H9 (cell line): ENCODE results near the gene MOB3B. TPM values are rescaled to one million over a fixed set of nuclear protein-coding genes. Genes with fewer than 3 reads are reported as not detected.

Experiments
- DNase-seq: peaks from one replicate; pipeline ENCODE4 v3.0.0-alpha.2; 2017
- H2AFZ ChIP-seq: one replicate; pipeline ENCODE4 v1.6.1; 2013; ENCODE audit warnings: mild to moderate bottlenecking, low read length, control low read depth, moderate library complexity
- H2AK5ac ChIP-seq: 2 replicates; pipeline ENCODE4 v1.6.1; 2013; ENCODE audit warnings: low read length, control low read depth, mixed read lengths; ENCODE audit not compliant: insufficient read length
- H2BK120ac ChIP-seq: one replicate; pipeline ENCODE4 v1.6.1; 2013; ENCODE audit warnings: low read depth, mild to moderate bottlenecking, low read length, control low read depth, inconsistent platforms; ENCODE audit not compliant: poor library complexity, severe bottlenecking
- H2BK12ac ChIP-seq: 2 replicates; pipeline ENCODE4 v1.6.1; 2013; ENCODE audit warnings: low read length, control low read depth, mixed read lengths, low read depth; ENCODE audit not compliant: insufficient read length
- H2BK15ac ChIP-seq: 2 replicates; pipeline ENCODE4 v1.6.1; 2013; ENCODE audit warnings: low read depth, low read length, control low read depth
- H2BK20ac ChIP-seq: one replicate; pipeline ENCODE4 v1.6.1; 2013; ENCODE audit warnings: low read depth, mild to moderate bottlenecking, low read length, control low read depth, inconsistent platforms; ENCODE audit not compliant: poor library complexity, severe bottlenecking
- H2BK5ac ChIP-seq: 2 replicates; pipeline ENCODE4 v1.6.1; 2013; ENCODE audit warnings: low read length, control low read depth, mixed read lengths; ENCODE audit not compliant: insufficient read length
- H3K14ac ChIP-seq: 2 replicates; pipeline ENCODE4 v1.6.1; 2013; ENCODE audit warnings: low read length, control low read depth; ENCODE audit not compliant: insufficient read depth
- H3K18ac ChIP-seq: 2 replicates; pipeline ENCODE4 v1.6.1; 2013; ENCODE audit warnings: low read depth, mild to moderate bottlenecking, mixed read lengths, low read length, control low read depth; ENCODE audit not compliant: insufficient read length
- H3K23ac ChIP-seq: 2 replicates; pipeline ENCODE4 v1.6.1; 2013; ENCODE audit warnings: low read length, control low read depth, mixed read lengths, low read depth; ENCODE audit not compliant: insufficient read length
- H3K23me2 ChIP-seq: 2 replicates; pipeline ENCODE4 v1.6.1; 2013; ENCODE audit warnings: low read depth, mild to moderate bottlenecking, mixed read lengths, low read length, control low read depth; ENCODE audit not compliant: insufficient read length, poor library complexity, severe bottlenecking
- H3K27ac ChIP-seq: 2 replicates; pipeline ENCODE4 v1.5.1; 2013; ENCODE audit warnings: low read length, control low read depth, mixed read lengths, low read depth; ENCODE audit not compliant: insufficient read length
- H3K27me3 ChIP-seq: 2 replicates; pipeline ENCODE4 v1.6.1; 2013; ENCODE audit warnings: low read length, control low read depth, inconsistent platforms; ENCODE audit not compliant: insufficient read depth
- H3K4ac ChIP-seq: 2 replicates; pipeline ENCODE4 v1.6.1; 2013; ENCODE audit warnings: low read depth, mild to moderate bottlenecking, control low read depth, inconsistent platforms, low read length, moderate library complexity
- H3K4me1 ChIP-seq: 2 replicates; pipeline ENCODE4 v1.6.1; 2013; ENCODE audit warnings: low read length, control low read depth, inconsistent platforms; ENCODE audit not compliant: insufficient read depth
- H3K4me2 ChIP-seq: 2 replicates; pipeline ENCODE4 v1.6.1; 2013; ENCODE audit warnings: low read length, control low read depth, mixed read lengths; ENCODE audit not compliant: insufficient read length, insufficient read depth
- H3K56ac ChIP-seq: 2 replicates; pipeline ENCODE4 v1.6.1; 2013; ENCODE audit warnings: low read depth, mild to moderate bottlenecking, mixed read lengths, low read length, control low read depth; ENCODE audit not compliant: insufficient read length
- H3K79me1 ChIP-seq: 2 replicates; pipeline ENCODE4 v1.6.1; 2013; ENCODE audit warnings: low read depth, mild to moderate bottlenecking, moderate library complexity, low read length, control low read depth, inconsistent platforms; ENCODE audit not compliant: insufficient read depth, poor library complexity, severe bottlenecking
- H3K79me2 ChIP-seq: 2 replicates; pipeline ENCODE4 v1.6.1; 2013; ENCODE audit warnings: low read length, control low read depth, inconsistent platforms; ENCODE audit not compliant: insufficient read depth
- H3K9ac ChIP-seq: 2 replicates; pipeline ENCODE4 v1.6.1; 2013; ENCODE audit warnings: low read length, control low read depth, mixed read lengths; ENCODE audit not compliant: insufficient read length; ENCODE audit errors: extremely low read depth
- H3K9me3 ChIP-seq: one replicate; pipeline ENCODE4 v1.6.1; 2013; ENCODE audit warnings: low read depth, low read length, inconsistent platforms; ENCODE audit not compliant: control insufficient read depth
- H3T11ph ChIP-seq: one replicate; pipeline ENCODE4 v1.6.1; 2013; ENCODE audit warnings: mild to moderate bottlenecking, low read length, control low read depth, inconsistent platforms
- H4K20me1 ChIP-seq: one replicate; pipeline ENCODE4 v1.6.1; 2013; ENCODE audit not compliant: control insufficient read depth, insufficient read length, insufficient read depth
- H4K5ac ChIP-seq: 2 replicates; pipeline ENCODE4 v1.6.1; 2013; ENCODE audit warnings: low read depth, mild to moderate bottlenecking, mixed read lengths, low read length, control low read depth; ENCODE audit not compliant: insufficient read length
- H4K8ac ChIP-seq: replicated peaks from 2 replicates; pipeline ENCODE4 v1.6.1; 2013; ENCODE audit warnings: low read length, control low read depth, mixed read lengths, low read depth; ENCODE audit not compliant: insufficient read length
- H4K91ac ChIP-seq: 2 replicates; pipeline ENCODE4 v1.6.1; 2013; ENCODE audit warnings: low read depth, mild to moderate bottlenecking, moderate library complexity, mixed read lengths, low read length, control low read depth; ENCODE audit not compliant: insufficient read length
- H3K27ac Mint-ChIP-seq, 3 experiments: 2 replicates in 2 of 3; 3 replicates in 1 of 3; pipeline ENCODE4 v1.8.0; 2020 to 2021; ENCODE audit warnings: mixed read lengths in 3 of 3, mild to moderate bottlenecking in 1 of 3, moderate library complexity in 1 of 3
- H3K27me3 Mint-ChIP-seq: 2 replicates; pipeline ENCODE4 v1.8.0; 2021; ENCODE audit warnings: low read depth, mild to moderate bottlenecking, moderate library complexity, mixed read lengths
- H3K36me3 Mint-ChIP-seq, 3 experiments: 2 replicates in 2 of 3; 3 replicates in 1 of 3; pipeline ENCODE4 v1.8.0; 2020 to 2021; ENCODE audit warnings: low read depth in 3 of 3, mixed read lengths in 3 of 3; ENCODE audit not compliant: insufficient read depth in 1 of 3
- H3K4me1 Mint-ChIP-seq, 2 experiments: 2 replicates each; pipeline ENCODE4 v1.8.0; 2020; ENCODE audit warnings: mixed read lengths in 2 of 2
- H3K4me3 Mint-ChIP-seq, 2 experiments: 2 replicates in 1 of 2; 3 replicates in 1 of 2; pipeline ENCODE4 v1.8.0; 2020 to 2021; ENCODE audit warnings: mild to moderate bottlenecking in 2 of 2, mixed read lengths in 2 of 2, moderate library complexity in 1 of 2
- H3K9me3 Mint-ChIP-seq, 2 experiments: 2 replicates in 1 of 2; 3 replicates in 1 of 2; pipeline ENCODE4 v1.8.0; 2020; ENCODE audit warnings: mild to moderate bottlenecking in 2 of 2, mixed read lengths in 2 of 2, moderate library complexity in 1 of 2
- CTCF ChIP-seq: fragments of 200-600 bp; sonication (generic); conservative IDR thresholded peaks from 3 replicates; pipeline ENCODE4 v1.8.0; 2021; ENCODE audit warnings: antibody characterized with exemption, mild to moderate bottlenecking
- WGBS: extraction: QIAGEN DNeasy Blood & Tissue Kit; methylation state at CpG from one replicate; pipeline ENCODE4 v1.1.7; 2013; ENCODE audit warnings: missing lambda C conversion rate, low lambda C conversion rate, mixed read lengths; ENCODE audit not compliant: insufficient read length; ENCODE audit errors: extremely low coverage; 5-methylcytosine and 5-hydroxymethylcytosine counted together
- total RNA-seq: library from RNA; stranded (reverse); gene quantifications from 2 replicates; pipeline ENCODE4 v1.2.1, GENCODE V29; 2021

MOB3B gene
- total RNA-seq, 1 experiment from 2014 or later = 9.8 TPM

- no peak overlapping the region for H4K8ac ChIP-seq
- H3K27ac ChIP-seq = no peak overlapping the region
- peak; percentile 72 for TF ChIP-seq CTCF
- H3K79me1 ChIP-seq = no peaks in the 10 kb centered on the region
- H2AK5ac ChIP-seq = no peak overlapping the region
- peaks cover 14 to 16% of the 10 kb centered on the region in 2 experiments for H3K4me1 Mint-ChIP-seq
- H4K5ac ChIP-seq = no peak overlapping the region
- no peak overlapping the region for H2BK12ac ChIP-seq
- no peaks in the 10 kb centered on the region for H3K27me3 ChIP-seq
- no peak overlapping the region for H2BK20ac ChIP-seq
- H3K23me2 ChIP-seq = no peaks in the 10 kb centered on the region
- no peak overlapping the region for H3K4me3 Mint-ChIP-seq
- no peak overlapping the region for H3K4ac ChIP-seq
- no peak overlapping the region for H4K91ac ChIP-seq
- no peak overlapping the region for H3K18ac ChIP-seq
- no peak overlapping the region for H3K9ac ChIP-seq
- H2BK15ac ChIP-seq = no peak overlapping the region
- WGBS = no CpG with 5 or more reads among the region's 3 CpGs
- no peaks in the 10 kb centered on the region for H3K9me3 ChIP-seq
- H3K14ac ChIP-seq = no peak overlapping the region
- H2BK120ac ChIP-seq = no peak overlapping the region
- no peak overlapping the region for H3K23ac ChIP-seq
- H3K27me3 Mint-ChIP-seq = no peaks in the 10 kb centered on the region; the same call in 1 of the 2 replicates
- DNase-seq = peak; percentile 82
- H3K56ac ChIP-seq = no peak overlapping the region
- H2AFZ ChIP-seq = no peak overlapping the region
- no peak overlapping the region for H3K27ac Mint-ChIP-seq
- no peaks in the 10 kb centered on the region; the same call in 1 of the 2 replicates for H3K79me2 ChIP-seq
- no peak overlapping the region for H2BK5ac ChIP-seq
- H3K9me3 Mint-ChIP-seq = no peaks in the 10 kb centered on the region
- H3K36me3 Mint-ChIP-seq = peaks cover 0 to 5% (median 0%) of the 10 kb centered on the region in 3 experiments; a peak in 2 of 7 replicates
- H3K4me1 ChIP-seq = no peaks in the 10 kb centered on the region; the same call in 1 of the 2 replicates
- H3K4me2 ChIP-seq = no peak overlapping the region
- no peak overlapping the region for H3T11ph ChIP-seq
- H4K20me1 ChIP-seq = no peaks in the 10 kb centered on the region
Observed at GRCh38 chr9:27535701-27536118, 6.1 kb upstream of the MOB3B start.
